CD4-positive, alpha-beta T cell treated with Interleukin-17A for 4 hours (primary cell): Measurements from ENCODE around the gene MEMO1.
"Not testable (repeated sequence)": the region's sequence is repeated elsewhere in the genome, so short reads cannot be mapped to it uniquely, and the experiment has no call there.

ENCODE experiments used
- DNase-seq: peaks from one replicate; pipeline ENCODE4 v3.0.0-alpha.2; 2020; ENCODE audit warnings: mixed read lengths

MEMO1 gene

GRCh38 chr2:31956312-31956711 lies 54.5 kb downstream of the MEMO1 start:
- no peak for DNase-seq

GRCh38 chr2:31953095-31953494 lies 57.7 kb downstream of the MEMO1 start:
- not testable (repeated sequence) for DNase-seq

- no peak for DNase-seq
These were observed 59.8 kb downstream of the MEMO1 start for GRCh38 chr2:31950946-31951562.

GRCh38 chr2:31947871-31948270 lies 62.9 kb downstream of the MEMO1 start:
- DNase-seq, result no peak

- DNase-seq, result no peak
These were observed 64.0 kb downstream of the MEMO1 start for GRCh38 chr2:31946838-31947237.

- no peak for DNase-seq
These were observed 65.3 kb downstream of the MEMO1 start for GRCh38 chr2:31945572-31945935.

- no peak for DNase-seq
These were observed 65.8 kb downstream of the MEMO1 start for GRCh38 chr2:31944828-31945571.

- no peak for DNase-seq
These were observed 67.1 kb downstream of the MEMO1 start for GRCh38 chr2:31943636-31944225.

GRCh38 chr2:31940920-31941319 lies 69.9 kb downstream of the MEMO1 start:
- DNase-seq, result no peak

- DNase-seq, result no peak
These were observed 73.1 kb downstream of the MEMO1 start for GRCh38 chr2:31937741-31938140.

GRCh38 chr2:31935370-31935769 lies 75.4 kb downstream of the MEMO1 start:
- DNase-seq, result no peak

- DNase-seq, result no peak
These were observed 77.7 kb downstream of the MEMO1 start for GRCh38 chr2:31933066-31933465.

GRCh38 chr2:31932589-31932988 lies 78.2 kb downstream of the MEMO1 start:
- no peak for DNase-seq

GRCh38 chr2:31931916-31932315 lies 78.9 kb downstream of the MEMO1 start:
- DNase-seq, result no peak

- no peak for DNase-seq
These were observed 85.3 kb downstream of the MEMO1 start for GRCh38 chr2:31925517-31925916.

- DNase-seq, result no peak
These were observed 87.1 kb downstream of the MEMO1 start for GRCh38 chr2:31923662-31924061.

GRCh38 chr2:31922542-31923408 lies 88.0 kb downstream of the MEMO1 start:
- no peak for DNase-seq

- no peak for DNase-seq
These were observed 89.8 kb downstream of the MEMO1 start for GRCh38 chr2:31920962-31921361.

GRCh38 chr2:31919499-31919898 lies 91.3 kb downstream of the MEMO1 start:
- no peak for DNase-seq

GRCh38 chr2:31909661-31910060 lies 101.1 kb downstream of the MEMO1 start:
- no peak for DNase-seq

GRCh38 chr2:31907491-31907890 lies 103.3 kb downstream of the MEMO1 start:
- DNase-seq, result not testable (repeated sequence)

- DNase-seq, result no peak
These were observed 107.6 kb downstream of the MEMO1 start for GRCh38 chr2:31903109-31903780.

- DNase-seq, result no peak
These were observed 108.9 kb downstream of the MEMO1 start for GRCh38 chr2:31901900-31902299.
